Measurements from ENCODE around the gene STK35.

STK35 gene

DNA sequence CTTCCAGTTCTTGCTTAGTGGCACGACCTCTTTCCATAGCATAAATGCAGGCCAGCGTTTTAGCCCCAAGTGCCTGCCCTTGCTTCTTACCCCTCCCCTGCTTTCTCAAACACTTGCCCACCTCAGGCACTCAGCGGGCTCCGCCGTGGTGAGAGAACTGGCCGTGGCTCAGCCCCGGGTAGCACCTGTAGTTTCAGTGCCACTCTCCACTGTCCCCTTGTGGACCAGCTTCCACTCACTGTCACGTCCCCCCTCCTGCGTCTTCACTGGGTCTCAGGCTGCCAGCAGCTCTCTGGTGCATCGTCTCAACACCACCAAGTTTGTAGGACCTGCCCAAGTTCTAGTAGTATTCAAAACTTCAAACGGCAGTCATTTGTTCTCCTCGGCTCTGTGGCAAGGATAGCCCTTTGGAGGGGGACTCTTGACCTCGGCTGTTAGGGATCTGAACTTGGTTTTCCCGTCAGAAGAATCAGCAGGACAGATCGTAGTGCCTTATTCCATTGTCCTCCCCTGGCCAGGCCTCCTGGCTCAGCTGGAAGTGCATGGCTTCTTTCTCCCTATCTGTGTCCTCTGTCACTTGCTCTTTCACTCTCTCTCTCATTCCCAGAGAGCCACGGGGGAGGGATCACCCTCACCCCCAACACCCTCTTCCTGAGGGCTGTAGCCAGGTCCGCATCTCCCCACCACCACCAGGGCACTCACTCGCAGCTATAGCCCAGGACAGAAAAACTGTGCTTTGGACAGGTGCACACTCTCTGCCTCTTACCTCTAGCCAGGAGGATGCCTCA, 44.6 kb downstream of the STK35 start:
- Mint-ChIP-seq H3K9me3 (no peaks in the 10 kb centered on the region), H3K27ac (no peak overlapping the region), H3K4me1 (ENCODE audit: low read depth) (no peaks in the 10 kb centered on the region), H3K4me3 (no peak overlapping the region), H3K27me3 (no peaks in the 10 kb centered on the region), H3K36me3 (ENCODE audit: low read depth) (peaks cover 56% of the 10 kb centered on the region)
- intact Hi-C loops (cut with micrococcal nuclease): no loop called here

DNA sequence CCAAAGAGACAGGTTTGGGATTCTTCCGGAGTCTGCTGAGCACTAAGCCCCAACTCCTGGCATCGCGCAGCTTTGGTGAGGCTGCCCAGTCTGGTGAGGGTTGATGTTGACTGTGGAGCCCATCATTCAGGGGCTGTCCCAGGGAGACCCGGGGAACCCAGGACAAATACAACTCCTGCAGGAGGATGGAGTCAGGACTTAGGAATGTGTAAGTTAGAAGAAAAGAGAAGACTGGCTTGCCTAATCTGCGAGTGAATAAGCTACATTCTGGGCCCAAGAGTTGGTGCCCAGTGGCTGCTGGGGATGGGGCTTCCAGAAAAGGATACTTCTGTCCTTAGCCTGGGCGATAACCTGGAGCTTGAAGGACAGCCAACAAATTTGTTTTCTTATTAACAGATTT, 47.9 kb downstream of the STK35 start:
- Mint-ChIP-seq H3K27ac (no peak overlapping the region), H3K4me3 (no peak overlapping the region), H3K9me3 (no peaks in the 10 kb centered on the region), H3K4me1 (ENCODE audit: low read depth) (no peaks in the 10 kb centered on the region), H3K27me3 (no peaks in the 10 kb centered on the region), H3K36me3 (ENCODE audit: low read depth) (peaks cover 45% of the 10 kb centered on the region)
- intact Hi-C loops (cut with micrococcal nuclease): no loop called here

DNA sequence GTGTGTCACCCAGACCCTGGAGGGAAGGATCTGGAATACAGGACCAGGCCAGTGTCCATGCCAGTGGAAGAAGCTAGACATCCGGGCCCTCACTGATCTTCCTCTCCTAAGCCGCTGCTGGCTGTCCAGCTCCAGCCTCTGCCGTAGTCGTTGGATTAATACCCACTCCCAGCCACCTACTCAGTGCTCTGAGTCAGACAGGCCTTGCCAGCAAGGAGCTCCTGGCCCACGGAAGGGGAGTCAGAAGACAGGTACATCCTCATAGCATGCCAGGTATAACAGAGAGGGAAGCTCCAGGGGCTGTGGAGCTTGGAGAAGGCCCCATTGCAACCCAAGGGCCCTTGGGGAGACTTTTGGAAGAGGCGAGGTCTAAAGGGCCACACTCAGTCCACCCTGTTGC, 49.0 kb downstream of the STK35 start:
- no peaks in the 10 kb centered on the region for H3K27me3 Mint-ChIP-seq
- no peak overlapping the region for H3K27ac Mint-ChIP-seq
- H3K4me3 Mint-ChIP-seq: no peak overlapping the region
- peaks cover 33% of the 10 kb centered on the region for H3K36me3 Mint-ChIP-seq (ENCODE audit: low read depth)
- H3K4me1 Mint-ChIP-seq (ENCODE audit: low read depth): no peaks in the 10 kb centered on the region
- intact Hi-C loops (cut with micrococcal nuclease): no loop called here
- no peaks in the 10 kb centered on the region for H3K9me3 Mint-ChIP-seq

DNA sequence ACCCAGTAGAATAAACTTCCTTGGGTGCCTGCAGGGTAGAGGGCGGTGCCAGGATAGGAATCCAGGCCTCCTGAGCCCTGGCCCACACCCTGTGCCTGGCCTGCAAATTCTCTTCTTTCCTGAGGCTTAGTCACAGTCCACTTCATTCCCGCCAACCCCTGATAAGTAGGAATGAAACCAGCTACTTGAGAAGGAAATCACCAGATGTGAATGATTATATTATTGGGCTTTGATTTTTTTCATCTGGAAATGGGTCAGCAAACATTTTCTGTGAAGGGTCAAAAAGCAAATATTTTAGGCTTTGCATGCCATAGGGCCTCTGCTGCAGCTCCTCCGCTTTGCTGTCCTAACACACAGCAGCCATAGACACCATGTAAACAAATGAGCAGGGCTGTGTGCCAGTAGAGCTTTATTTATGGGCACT, 50.2 kb downstream of the STK35 start:
- no peaks in the 10 kb centered on the region for H3K9me3 Mint-ChIP-seq
- H3K4me3 Mint-ChIP-seq: no peak overlapping the region

DNA sequence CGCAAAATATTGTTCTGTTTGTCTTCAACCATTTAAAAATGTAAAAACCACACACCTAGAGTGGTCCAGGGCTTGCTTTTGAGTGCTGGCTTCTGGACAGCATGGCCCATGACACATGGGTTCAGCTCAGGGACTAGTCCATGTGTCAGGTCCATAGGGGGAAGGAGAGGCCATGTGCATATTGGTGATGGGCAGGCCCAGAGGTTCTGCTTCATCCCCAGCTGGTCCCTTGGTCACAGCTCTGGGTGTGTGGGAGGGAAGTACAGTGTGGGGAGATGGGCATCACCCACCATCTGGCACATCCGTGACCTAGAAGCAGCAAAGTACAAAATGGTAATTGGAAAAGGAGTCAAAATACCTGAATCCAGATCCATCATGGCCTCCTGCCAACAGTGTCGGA, 50.7 kb downstream of the STK35 start:
- no peaks in the 10 kb centered on the region for H3K9me3 Mint-ChIP-seq
- no peaks in the 10 kb centered on the region for H3K4me1 Mint-ChIP-seq (ENCODE audit: low read depth)

More for the DNA sequence above, 50.2 kb downstream of the STK35 start:
- Mint-ChIP-seq H3K27ac (no peak overlapping the region), H3K4me1 (ENCODE audit: low read depth) (no peaks in the 10 kb centered on the region), H3K36me3 (ENCODE audit: low read depth) (peaks cover 21% of the 10 kb centered on the region), H3K27me3 (no peaks in the 10 kb centered on the region)
- intact Hi-C loops (cut with micrococcal nuclease): no loop called here

DNA sequence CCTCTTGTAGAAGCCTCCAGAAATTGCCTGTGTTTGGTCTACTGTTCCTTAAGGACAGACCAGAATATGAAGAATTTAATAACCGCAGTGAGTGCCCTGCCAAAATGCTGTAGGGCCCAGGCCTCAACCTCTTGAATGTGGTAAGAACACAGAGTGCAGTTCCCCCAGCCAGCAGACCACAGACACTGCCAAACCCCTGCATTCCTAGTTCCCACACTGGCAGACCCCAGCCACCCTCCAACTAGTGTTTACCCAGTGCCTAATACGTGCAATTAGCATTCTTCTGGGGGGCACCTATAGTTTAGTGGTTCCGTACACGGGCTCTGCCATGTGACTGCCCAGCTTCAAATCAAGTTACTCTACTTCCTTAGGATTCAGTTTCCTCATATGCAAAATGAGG, 51.7 kb downstream of the STK35 start:
- intact Hi-C loops (cut with micrococcal nuclease): no loop called here
- no peaks in the 10 kb centered on the region for H3K4me1 Mint-ChIP-seq (ENCODE audit: low read depth)
- H3K27ac Mint-ChIP-seq: no peak overlapping the region
- peaks cover 13% of the 10 kb centered on the region for H3K36me3 Mint-ChIP-seq (ENCODE audit: low read depth)
- H3K9me3 Mint-ChIP-seq: no peaks in the 10 kb centered on the region
- H3K4me3 Mint-ChIP-seq: no peak overlapping the region
- no peaks in the 10 kb centered on the region for H3K27me3 Mint-ChIP-seq

More for the DNA sequence above, 50.7 kb downstream of the STK35 start:
- intact Hi-C loops (cut with micrococcal nuclease): no loop called here
- Mint-ChIP-seq H3K4me3 (no peak overlapping the region), H3K27me3 (no peaks in the 10 kb centered on the region), H3K27ac (no peak overlapping the region), H3K36me3 (ENCODE audit: low read depth) (peaks cover 21% of the 10 kb centered on the region)

DNA sequence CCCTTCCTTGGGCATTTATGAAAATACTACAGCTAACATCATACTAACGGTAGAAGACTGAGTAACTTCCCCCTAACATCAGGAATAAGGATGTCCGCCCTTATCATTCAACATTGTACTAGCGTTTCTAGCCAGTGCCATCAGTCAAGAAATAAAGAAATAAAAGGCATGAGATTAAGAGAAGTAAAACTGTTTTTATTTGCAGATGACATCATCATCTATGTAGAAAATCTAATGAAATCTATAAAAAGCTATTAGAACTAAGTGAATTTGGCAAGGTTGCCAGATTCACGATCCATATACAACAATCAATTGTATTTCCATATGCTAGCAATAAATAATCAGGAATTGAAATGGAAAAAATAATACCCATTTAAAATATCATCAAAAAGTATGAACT, 54.6 kb downstream of the STK35 start:
- Mint-ChIP-seq H3K4me3 (no peak overlapping the region), H3K9me3 (no peaks in the 10 kb centered on the region), H3K27ac (no peak overlapping the region), H3K4me1 (ENCODE audit: low read depth) (no peaks in the 10 kb centered on the region), H3K27me3 (no peaks in the 10 kb centered on the region), H3K36me3 (ENCODE audit: low read depth) (no peaks in the 10 kb centered on the region)
- intact Hi-C loops (cut with micrococcal nuclease): no loop called here

DNA sequence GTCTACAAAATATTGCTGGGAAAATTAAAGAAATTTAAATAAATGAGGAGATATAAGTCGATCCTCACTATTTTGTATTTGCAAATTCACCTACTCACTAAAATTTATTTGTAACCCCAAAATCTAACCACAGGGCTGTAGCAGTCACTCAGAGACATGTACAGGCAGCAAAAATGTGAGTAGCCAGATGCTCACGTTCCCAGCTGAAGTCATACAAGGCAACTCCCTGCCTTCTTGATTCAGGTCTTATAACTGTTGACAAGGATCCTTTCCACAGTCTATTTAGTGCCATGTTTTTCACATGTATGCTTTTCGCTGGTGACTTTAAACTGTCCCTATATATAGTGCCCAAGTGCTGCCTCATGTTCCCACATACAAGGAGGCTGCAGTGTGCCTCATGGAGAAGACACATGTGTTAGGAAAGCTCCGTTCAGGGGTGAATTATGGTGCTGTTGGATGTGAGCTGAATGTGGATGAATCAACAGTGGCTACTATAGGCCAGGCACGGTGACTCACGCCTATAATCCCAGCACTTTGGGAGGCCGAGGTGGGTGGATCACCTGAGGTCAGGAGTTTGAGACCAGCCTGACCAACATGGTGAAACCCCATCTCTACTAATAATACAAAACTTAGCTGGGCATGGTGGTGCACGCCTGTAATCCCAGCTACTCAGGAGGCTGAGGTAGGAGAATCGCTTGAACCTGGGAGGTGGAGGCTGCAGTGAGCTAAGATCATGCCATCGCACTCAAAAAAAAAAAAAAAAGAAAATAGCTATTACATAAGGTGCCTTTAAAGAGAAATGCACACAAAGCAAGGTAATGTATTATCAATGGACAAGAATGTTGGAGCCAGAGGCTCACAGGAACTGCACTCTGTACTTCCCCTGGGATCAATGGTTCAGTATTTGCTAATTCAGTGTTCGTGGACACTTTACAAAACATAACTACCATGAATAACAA, 55.3 kb downstream of the STK35 start:
- peaks cover 1% of the 10 kb centered on the region for H3K27me3 Mint-ChIP-seq
- intact Hi-C loops (cut with micrococcal nuclease): no loop called here
- no peaks in the 10 kb centered on the region for H3K4me1 Mint-ChIP-seq (ENCODE audit: low read depth)
- H3K4me3 Mint-ChIP-seq: no peak overlapping the region
- H3K36me3 Mint-ChIP-seq (ENCODE audit: low read depth): no peaks in the 10 kb centered on the region
- no peak overlapping the region for H3K27ac Mint-ChIP-seq
- H3K9me3 Mint-ChIP-seq: no peaks in the 10 kb centered on the region

DNA sequence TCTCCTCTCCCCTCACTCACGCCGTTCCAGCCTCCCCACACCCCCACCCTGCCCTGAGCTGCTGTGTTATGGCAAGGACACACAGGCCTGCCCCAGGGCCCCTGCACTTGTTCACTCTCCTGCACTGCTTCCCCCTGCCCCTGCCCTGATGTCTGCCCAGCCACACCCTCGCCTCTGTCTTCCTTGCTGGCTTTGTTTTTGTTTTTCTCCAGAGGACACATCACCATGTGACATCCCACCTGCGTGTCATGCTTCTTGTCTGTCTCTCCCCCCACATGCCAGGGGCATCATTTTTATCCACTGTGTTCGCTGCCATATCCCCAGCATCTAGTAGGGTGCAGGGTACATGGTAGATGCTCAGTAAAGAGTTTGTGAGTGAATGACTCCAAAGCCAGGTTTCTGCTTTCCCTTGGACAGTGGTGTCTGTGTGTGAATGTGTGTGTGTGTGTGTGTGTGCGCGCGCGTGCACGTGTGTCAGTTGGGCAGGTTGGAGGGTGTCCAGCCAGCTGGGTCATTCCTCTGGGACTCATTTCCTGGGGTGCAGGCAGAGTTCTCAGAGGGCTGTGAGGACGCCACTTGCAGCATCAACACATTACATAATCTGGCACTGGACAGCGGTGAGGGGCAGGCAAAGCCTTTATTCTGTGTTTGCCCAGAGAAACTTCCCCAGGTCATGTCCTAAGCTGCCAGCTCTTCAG, 60.6 kb downstream of the STK35 start:
- Mint-ChIP-seq H3K36me3 (ENCODE audit: low read depth) (no peaks in the 10 kb centered on the region), H3K4me1 (ENCODE audit: low read depth) (no peaks in the 10 kb centered on the region), H3K27me3 (peaks cover 7% of the 10 kb centered on the region), H3K9me3 (no peaks in the 10 kb centered on the region), H3K4me3 (no peak overlapping the region), H3K27ac (no peak overlapping the region)
- intact Hi-C loops (cut with micrococcal nuclease): no loop called here

DNA sequence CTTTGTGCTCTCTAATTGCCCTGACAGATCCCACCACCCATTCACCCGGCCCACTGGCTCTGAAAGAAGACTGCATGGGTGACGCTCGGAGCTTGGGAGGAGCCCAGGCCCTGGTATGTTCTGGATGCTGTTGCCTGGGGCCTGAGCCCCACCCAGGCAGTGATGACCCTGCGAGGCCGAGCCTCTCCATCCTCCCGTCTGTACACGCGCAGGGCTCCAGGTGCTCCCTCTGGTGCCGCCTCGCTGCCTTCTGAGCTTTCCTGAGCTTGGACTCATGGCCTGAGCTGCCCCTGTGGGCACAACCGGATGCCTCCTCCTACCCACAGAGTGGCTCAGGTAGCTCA, 61.2 kb downstream of the STK35 start:
- H3K27ac Mint-ChIP-seq: no peak overlapping the region
- peaks cover 7% of the 10 kb centered on the region for H3K27me3 Mint-ChIP-seq
- no peaks in the 10 kb centered on the region for H3K9me3 Mint-ChIP-seq
- intact Hi-C loops (cut with micrococcal nuclease): no loop called here
- H3K36me3 Mint-ChIP-seq (ENCODE audit: low read depth): no peaks in the 10 kb centered on the region
- no peak overlapping the region for H3K4me3 Mint-ChIP-seq
- H3K4me1 Mint-ChIP-seq (ENCODE audit: low read depth): no peaks in the 10 kb centered on the region

DNA sequence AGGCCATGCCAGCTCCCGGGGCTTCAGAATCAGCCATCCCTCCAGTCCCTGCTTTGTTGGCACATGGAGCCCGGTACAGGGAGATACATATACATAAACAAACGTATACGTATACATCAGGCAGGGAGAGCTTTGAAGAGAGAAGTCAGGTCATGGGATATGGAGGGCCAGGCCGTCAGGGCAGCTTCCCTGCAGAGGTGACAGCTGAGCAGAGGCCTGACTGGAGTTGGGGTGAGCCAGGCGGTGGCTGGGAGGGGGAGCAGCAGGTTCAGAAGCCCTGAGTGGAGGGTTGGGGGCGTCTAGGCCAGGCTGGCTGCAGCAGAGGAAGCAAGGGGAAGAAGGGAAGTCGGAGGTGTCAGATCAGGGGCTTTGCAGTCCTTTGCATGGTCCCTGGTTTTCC, 61.7 kb downstream of the STK35 start:
- Mint-ChIP-seq H3K36me3 (ENCODE audit: low read depth) (no peaks in the 10 kb centered on the region), H3K27me3 (peaks cover 7% of the 10 kb centered on the region), H3K4me1 (ENCODE audit: low read depth) (no peaks in the 10 kb centered on the region), H3K27ac (no peak overlapping the region), H3K9me3 (no peaks in the 10 kb centered on the region), H3K4me3 (no peak overlapping the region)
- intact Hi-C loops (cut with micrococcal nuclease): no loop called here

DNA sequence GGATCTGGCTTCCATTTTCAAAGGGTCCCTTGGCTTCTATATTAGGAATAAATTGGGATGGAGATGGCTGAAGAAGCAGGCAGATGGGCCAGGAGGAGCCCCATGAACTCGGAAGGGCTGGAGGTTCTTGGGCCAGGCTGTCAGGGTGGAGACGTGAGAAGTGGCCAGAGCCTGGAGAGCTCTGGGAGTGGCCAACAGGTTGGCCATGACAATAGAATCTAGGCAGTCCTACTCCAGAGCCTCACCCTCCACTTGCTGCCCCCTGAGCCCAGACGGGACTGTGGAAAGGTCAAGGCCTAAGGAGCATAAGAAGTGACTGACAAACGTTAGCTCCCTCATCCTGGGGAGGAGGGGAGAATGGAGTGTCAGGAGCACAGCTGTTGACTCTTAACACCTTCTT, 62.1 kb downstream of the STK35 start:
- peaks cover 7% of the 10 kb centered on the region for H3K27me3 Mint-ChIP-seq
- H3K27ac Mint-ChIP-seq: no peak overlapping the region
- H3K36me3 Mint-ChIP-seq (ENCODE audit: low read depth): no peaks in the 10 kb centered on the region
- no peak overlapping the region for H3K4me3 Mint-ChIP-seq
- no peaks in the 10 kb centered on the region for H3K4me1 Mint-ChIP-seq (ENCODE audit: low read depth)
- H3K9me3 Mint-ChIP-seq: no peaks in the 10 kb centered on the region
- intact Hi-C loops (cut with micrococcal nuclease): no loop called here

DNA sequence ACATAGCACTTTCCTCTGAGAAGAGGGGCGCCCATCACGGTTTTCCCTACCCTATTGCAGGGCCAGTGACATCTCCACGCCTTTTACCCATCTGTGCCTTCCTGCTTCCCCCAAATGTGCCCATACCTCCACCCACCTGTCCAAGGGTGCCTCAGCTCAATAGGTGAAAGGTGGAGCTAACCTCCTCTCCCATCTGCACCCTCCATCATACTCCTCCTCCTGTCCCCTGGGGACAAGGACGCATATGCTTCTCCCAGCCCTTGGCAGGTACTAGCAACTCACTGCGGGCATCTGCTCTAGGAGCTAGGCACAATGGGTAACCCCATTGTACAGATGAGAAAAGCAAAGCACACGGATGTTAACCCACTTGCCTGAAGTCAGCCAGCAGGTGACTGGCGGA, 62.8 kb downstream of the STK35 start:
- Mint-ChIP-seq H3K36me3 (ENCODE audit: low read depth) (no peaks in the 10 kb centered on the region), H3K4me3 (no peak overlapping the region), H3K9me3 (no peaks in the 10 kb centered on the region), H3K27me3 (peaks cover 7% of the 10 kb centered on the region), H3K4me1 (ENCODE audit: low read depth) (no peaks in the 10 kb centered on the region), H3K27ac (no peak overlapping the region)
- intact Hi-C loops (cut with micrococcal nuclease): no loop called here

DNA sequence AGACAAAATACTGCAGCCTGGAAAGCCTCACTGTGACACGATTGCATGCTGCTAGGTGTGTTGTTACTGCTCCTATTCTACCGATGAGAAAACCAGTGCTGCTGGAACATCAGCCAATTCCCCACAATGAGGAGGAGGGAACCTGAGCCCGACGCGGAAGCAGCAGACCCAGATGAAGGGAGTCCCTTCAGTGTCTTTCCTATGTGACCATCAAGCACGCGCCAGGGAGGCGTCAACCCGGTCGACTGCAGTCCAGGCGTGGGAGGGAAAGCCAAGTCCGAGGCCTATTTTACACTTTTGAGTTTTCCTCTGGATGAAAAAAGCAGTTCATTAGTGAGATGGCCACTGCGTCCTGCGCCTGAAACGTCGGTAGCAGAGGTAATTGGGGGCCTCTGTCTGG, 63.3 kb downstream of the STK35 start:
- H3K9me3 Mint-ChIP-seq: no peaks in the 10 kb centered on the region
- no peaks in the 10 kb centered on the region for H3K36me3 Mint-ChIP-seq (ENCODE audit: low read depth)
- H3K4me1 Mint-ChIP-seq (ENCODE audit: low read depth): no peaks in the 10 kb centered on the region
- intact Hi-C loops (cut with micrococcal nuclease): no loop called here
- no peak overlapping the region for H3K4me3 Mint-ChIP-seq
- no peak overlapping the region for H3K27ac Mint-ChIP-seq
- H3K27me3 Mint-ChIP-seq: peaks cover 7% of the 10 kb centered on the region
